Fibroblast of lung (primary cell): Measurements from ENCODE around the gene OAS1. TPM values are rescaled to one million over a fixed set of nuclear protein-coding genes. Genes with fewer than 3 reads are reported as not detected.

Experiments
- DNase-seq, 2 donors: peaks; one replicate each; pipeline versions ENCODE4 v3.0.0 to v3.0.0-alpha.2; 2010; ENCODE audit warnings: low read depth in 2 of 2
- H2AFZ ChIP-seq: 2 replicates; pipeline ENCODE4 v1.5.1; 2012; ENCODE audit warnings: low read length, control low read depth, inconsistent platforms
- H3K27ac ChIP-seq: 2 replicates; pipeline ENCODE4 v1.5.1; 2011; ENCODE audit warnings: low read length, control low read depth; ENCODE audit not compliant: insufficient read depth
- H3K27me3 ChIP-seq: 2 replicates; pipeline ENCODE4 v1.5.1; 2011; ENCODE audit warnings: mild to moderate bottlenecking, low read length; ENCODE audit not compliant: control insufficient read depth, insufficient read depth
- H3K36me3 ChIP-seq: 2 replicates; pipeline ENCODE4 v1.5.1; 2011; ENCODE audit warnings: low read length; ENCODE audit not compliant: control insufficient read depth, insufficient read depth
- H3K4me1 ChIP-seq: 2 replicates; pipeline ENCODE4 v1.5.1; 2011; ENCODE audit warnings: low read length; ENCODE audit not compliant: control insufficient read depth, insufficient read depth; ENCODE audit errors: extremely low read depth
- H3K4me2 ChIP-seq: 2 replicates; pipeline ENCODE4 v1.5.1; 2011; ENCODE audit warnings: low read length, control low read depth; ENCODE audit not compliant: insufficient read depth; ENCODE audit errors: extremely low read depth
- H3K4me3 ChIP-seq, 4 experiments: fragments of 200-600 bp in 1 of 4; sonication (generic) in 1 of 4; replicated peaks in 1 of 4; 2 replicates each; pipeline ENCODE4 v1.5.1; 2011 to 2016; ENCODE audit warnings: low read length in 4 of 4, low read depth in 3 of 4, mild to moderate bottlenecking in 3 of 4, control low read depth in 2 of 4, inconsistent platforms in 1 of 4, mixed read lengths in 1 of 4; ENCODE audit not compliant: insufficient read depth in 1 of 4; ENCODE audit errors: control extremely low read depth in 1 of 4
- H3K79me2 ChIP-seq: 2 replicates; pipeline ENCODE4 v1.5.1; 2012; ENCODE audit warnings: mild to moderate bottlenecking, low read length, inconsistent platforms; ENCODE audit not compliant: control insufficient read depth, insufficient read depth
- H3K9ac ChIP-seq: 2 replicates; pipeline ENCODE4 v1.5.1; 2011; ENCODE audit warnings: mild to moderate bottlenecking, low read length, control low read depth; ENCODE audit not compliant: insufficient read depth
- H3K9me3 ChIP-seq: 2 replicates; pipeline ENCODE4 v1.5.1; 2012; ENCODE audit warnings: low read depth, low read length; ENCODE audit not compliant: control insufficient read depth, insufficient read depth
- H4K20me1 ChIP-seq: 2 replicates; pipeline ENCODE4 v1.5.1; 2011; ENCODE audit warnings: low read length; ENCODE audit not compliant: control insufficient read depth, insufficient read depth; ENCODE audit errors: extremely low read depth
- EZH2 ChIP-seq: IDR thresholded peaks from 2 replicates; pipeline ENCODE4 v1.5.1; 2012; ENCODE audit warnings: low read length, control low read depth, mild to moderate bottlenecking; ENCODE audit errors: missing control alignments
- polyA plus RNA-seq, 2 donors: library from polyadenylated mRNA; depleted of rRNA in 1 of 2; stranded (reverse) in 1 of 2; unstranded in 1 of 2; fragments of >200 nt; gene quantifications; 2 replicates each; pipeline ENCODE4 v1.2.1, GENCODE V29; 2011 to 2012; ENCODE audit warnings: missing spikeins in 1 of 2
- total RNA-seq: library from RNA; depleted of rRNA; stranded (reverse); fragments of >200 nt; gene quantifications from 2 replicates; pipeline ENCODE4 v1.2.1, GENCODE V29; 2014
- TF ChIP-seq, protein P1 (sequence below), 2 donors: IDR thresholded peaks in 1 of 2; conservative IDR thresholded peaks in 1 of 2; 1 replicate in 1 of 2; 2 replicates in 1 of 2; pipeline ENCODE4 v1.5.1; 2011 to 2012; ENCODE audit warnings: low read length in 2 of 2, control low read depth in 1 of 2, inconsistent platforms in 1 of 2, low read depth in 1 of 2, mild to moderate bottlenecking in 1 of 2

Gene OAS1
- total and polyA plus RNA-seq, 2 donors (not counting 1 experiment from before 2014, with no cell fraction given), result 1.8 to 2.0 TPM

GRCh38 chr12:112927475-112927874, 20.7 kb downstream of the OAS1 start:
- Histone ChIP-seq H2AFZ (no peak overlapping the region), H3K27ac (no peak overlapping the region), H3K27me3 (no peaks in the 10 kb centered on the region), H3K4me2 (no peak overlapping the region), H3K4me3 (no peak overlapping the region), H3K4me1 (no peaks in the 10 kb centered on the region), H3K9ac (no peak overlapping the region), H4K20me1 (no peaks in the 10 kb centered on the region), H3K79me2 (no peaks in the 10 kb centered on the region), H3K9me3 (no peaks in the 10 kb centered on the region), H3K36me3 (no peaks in the 10 kb centered on the region)
- TF ChIP-seq, protein P1, sequence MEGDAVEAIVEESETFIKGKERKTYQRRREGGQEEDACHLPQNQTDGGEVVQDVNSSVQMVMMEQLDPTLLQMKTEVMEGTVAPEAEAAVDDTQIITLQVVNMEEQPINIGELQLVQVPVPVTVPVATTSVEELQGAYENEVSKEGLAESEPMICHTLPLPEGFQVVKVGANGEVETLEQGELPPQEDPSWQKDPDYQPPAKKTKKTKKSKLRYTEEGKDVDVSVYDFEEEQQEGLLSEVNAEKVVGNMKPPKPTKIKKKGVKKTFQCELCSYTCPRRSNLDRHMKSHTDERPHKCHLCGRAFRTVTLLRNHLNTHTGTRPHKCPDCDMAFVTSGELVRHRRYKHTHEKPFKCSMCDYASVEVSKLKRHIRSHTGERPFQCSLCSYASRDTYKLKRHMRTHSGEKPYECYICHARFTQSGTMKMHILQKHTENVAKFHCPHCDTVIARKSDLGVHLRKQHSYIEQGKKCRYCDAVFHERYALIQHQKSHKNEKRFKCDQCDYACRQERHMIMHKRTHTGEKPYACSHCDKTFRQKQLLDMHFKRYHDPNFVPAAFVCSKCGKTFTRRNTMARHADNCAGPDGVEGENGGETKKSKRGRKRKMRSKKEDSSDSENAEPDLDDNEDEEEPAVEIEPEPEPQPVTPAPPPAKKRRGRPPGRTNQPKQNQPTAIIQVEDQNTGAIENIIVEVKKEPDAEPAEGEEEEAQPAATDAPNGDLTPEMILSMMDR (conservative IDR thresholded peaks at IDR 0.05 in 1 of 2, IDR thresholded peaks at IDR 0.05 in 1 of 2; ENCODE audit: low read depth in 1 of 2, low read length in 2 of 2), result no peak
- DNase-seq, result no peak

DNA sequence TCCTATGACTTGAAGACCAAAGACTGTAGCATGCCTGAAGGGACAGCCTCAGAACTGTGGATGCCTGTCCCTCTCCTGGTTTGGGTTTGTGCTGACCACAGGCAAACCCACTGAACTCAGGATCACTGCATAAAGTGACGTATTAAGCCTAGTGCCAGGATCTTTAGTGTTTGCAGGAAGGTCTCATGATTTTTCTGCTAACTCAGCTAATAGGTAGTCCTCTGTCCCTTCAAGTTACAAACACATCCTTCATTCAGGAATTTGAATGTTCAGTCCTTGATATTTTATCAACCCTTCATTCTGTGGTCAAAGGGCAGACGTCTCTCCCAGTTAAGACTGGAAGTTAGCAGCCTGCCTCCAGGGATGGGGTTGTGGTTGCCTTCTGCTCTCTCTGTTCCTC, 21.2 kb downstream of the OAS1 start:
- Histone ChIP-seq H3K4me3 (no peak overlapping the region), H3K9ac (no peak overlapping the region), H3K27ac (no peak overlapping the region), H3K4me2 (no peak overlapping the region), H3K36me3 (no peaks in the 10 kb centered on the region), H3K27me3 (no peaks in the 10 kb centered on the region), H2AFZ (no peak overlapping the region), H3K79me2 (no peaks in the 10 kb centered on the region), H4K20me1 (no peaks in the 10 kb centered on the region), H3K4me1 (no peaks in the 10 kb centered on the region), H3K9me3 (no peaks in the 10 kb centered on the region)
- TF ChIP-seq EZH2, result no peak
- TF ChIP-seq, protein P1 (conservative IDR thresholded peaks at IDR 0.05 in 1 of 2, IDR thresholded peaks at IDR 0.05 in 1 of 2; ENCODE audit: low read depth in 1 of 2, low read length in 2 of 2), result no peak
- DNase-seq, result no peak

DNA sequence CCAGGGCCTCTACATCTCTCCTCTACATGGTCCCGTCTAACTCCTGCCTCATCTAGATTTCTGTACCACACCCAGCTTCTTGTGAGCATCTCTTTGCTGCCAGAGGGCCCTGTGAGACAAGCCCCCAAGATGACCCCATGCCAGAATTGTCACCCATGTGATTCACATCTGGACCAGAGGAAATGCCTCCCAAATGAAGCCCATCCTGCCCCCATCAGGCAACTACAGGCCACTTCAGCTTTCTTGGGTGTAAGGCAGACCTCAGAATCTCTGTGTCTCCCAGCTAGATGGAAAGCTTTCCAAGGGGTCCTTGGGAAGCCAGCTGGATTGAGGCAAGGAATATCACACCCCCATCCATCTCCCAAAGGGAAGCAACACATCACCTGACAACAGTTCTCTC, 22.2 kb downstream of the OAS1 start:
- Histone ChIP-seq H3K36me3 (no peaks in the 10 kb centered on the region), H3K79me2 (no peaks in the 10 kb centered on the region), H3K4me1 (no peaks in the 10 kb centered on the region), H3K4me2 (no peak overlapping the region), H4K20me1 (no peaks in the 10 kb centered on the region), H3K27me3 (no peaks in the 10 kb centered on the region), H3K27ac (no peak overlapping the region), H2AFZ (no peak overlapping the region), H3K9me3 (no peaks in the 10 kb centered on the region), H3K4me3 (no peak overlapping the region), H3K9ac (no peak overlapping the region)
- no peak for DNase-seq
- TF ChIP-seq, protein P1 (conservative IDR thresholded peaks at IDR 0.05 in 1 of 2, IDR thresholded peaks at IDR 0.05 in 1 of 2; ENCODE audit: low read depth in 1 of 2, low read length in 2 of 2), result no peak
- no peak for TF ChIP-seq EZH2
